ENCODE measurements around the gene ZMAT5.
"Not testable (repeated sequence)": the region's sequence is repeated elsewhere in the genome, so short reads cannot be mapped to it uniquely, and the experiment has no call there.

ZMAT5 gene

GRCh38 chr22:29784451-29785361 lies 17.9 kb upstream of the ZMAT5 start:
- FAIRE-seq, result no peak

DNA sequence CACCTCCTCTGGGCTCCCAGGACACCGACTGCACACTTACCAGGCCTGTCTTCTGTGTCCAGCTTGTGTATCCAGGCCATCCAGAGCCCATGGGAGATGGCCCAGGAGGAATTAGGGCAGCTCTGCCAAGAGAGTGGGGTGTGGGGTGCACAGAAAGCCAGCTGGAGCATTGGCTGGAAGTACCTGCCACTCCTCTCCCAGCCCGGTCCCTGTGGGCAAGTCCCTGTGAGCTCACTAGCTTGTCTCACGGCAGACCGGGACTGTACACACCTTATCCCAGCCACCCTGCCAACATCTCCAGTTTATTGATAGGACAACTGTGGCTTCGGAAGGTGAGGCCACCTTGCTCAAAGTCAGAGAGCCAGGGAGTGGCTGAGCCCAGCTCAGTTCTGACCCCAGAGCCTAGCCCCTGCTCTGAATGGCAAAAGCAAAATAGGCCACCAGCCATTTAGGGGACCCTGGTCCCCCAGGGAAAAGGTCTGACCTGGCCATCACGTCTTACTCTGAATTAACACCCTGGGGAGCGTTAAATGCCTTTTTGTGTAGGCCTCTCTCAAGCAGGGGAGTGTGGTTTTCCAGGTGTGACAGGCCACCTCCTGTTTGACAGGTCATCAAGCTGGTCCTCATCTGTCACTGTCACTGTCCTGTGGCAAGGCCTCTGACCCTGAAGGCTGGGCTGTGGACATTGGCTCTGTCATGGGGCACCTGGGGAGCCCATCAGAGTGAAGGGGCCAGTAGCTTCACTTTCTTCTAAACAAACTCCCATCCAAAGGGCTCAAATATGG lies 15.4 kb upstream of the ZMAT5 start:
- FAIRE-seq, result no peak

GRCh38 chr22:29780748-29781676 lies 14.2 kb upstream of the ZMAT5 start:
- FAIRE-seq, result peak; percentile 88

DNA sequence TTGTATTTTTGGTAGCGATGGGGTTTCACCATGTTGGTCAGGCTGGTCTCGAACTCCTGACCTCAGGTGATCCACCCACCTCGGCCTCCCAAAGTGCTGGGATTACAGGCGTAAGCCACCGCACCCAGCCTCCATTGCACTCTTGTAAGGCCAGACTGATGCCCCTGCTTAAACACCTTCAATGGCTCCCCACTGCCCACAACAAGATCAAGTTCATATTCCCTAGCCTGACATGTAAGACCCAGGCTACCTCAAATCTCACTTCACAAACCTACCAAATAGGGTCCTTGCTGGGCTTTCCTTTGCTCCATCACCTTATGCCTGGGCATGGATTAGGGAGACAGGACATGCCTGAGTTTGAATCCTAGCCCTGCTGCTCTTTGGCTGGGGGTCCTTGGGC lies 13.4 kb upstream of the ZMAT5 start:
- no peak for FAIRE-seq

- FAIRE-seq, result no peak
These were observed 6.4 kb upstream of the ZMAT5 start for GRCh38 chr22:29773233-29773632.

DNA sequence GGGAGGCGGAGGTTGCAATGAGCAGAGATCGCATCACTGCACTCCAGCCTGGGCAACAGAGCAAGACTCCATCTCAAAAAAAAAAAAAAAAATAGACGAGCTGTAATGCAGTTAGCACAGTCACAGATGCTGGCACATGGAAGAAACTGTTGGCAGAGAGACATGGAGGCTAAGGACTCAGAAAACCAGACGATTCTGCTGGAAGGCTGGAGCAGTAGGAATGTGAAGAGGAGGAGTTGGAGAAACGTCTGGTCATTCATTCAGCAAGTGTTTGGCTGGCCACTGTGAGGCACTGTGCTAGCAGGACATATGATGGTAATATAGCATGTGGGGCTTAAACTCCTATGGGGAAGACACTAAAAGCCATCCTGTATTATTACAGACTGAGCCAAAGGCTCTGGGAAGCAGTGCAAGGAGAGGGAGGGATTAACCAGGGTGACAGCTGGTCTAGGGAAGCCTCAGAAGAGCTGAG lies 5.4 kb upstream of the ZMAT5 start:
- FAIRE-seq, result peak; percentile 87

DNA sequence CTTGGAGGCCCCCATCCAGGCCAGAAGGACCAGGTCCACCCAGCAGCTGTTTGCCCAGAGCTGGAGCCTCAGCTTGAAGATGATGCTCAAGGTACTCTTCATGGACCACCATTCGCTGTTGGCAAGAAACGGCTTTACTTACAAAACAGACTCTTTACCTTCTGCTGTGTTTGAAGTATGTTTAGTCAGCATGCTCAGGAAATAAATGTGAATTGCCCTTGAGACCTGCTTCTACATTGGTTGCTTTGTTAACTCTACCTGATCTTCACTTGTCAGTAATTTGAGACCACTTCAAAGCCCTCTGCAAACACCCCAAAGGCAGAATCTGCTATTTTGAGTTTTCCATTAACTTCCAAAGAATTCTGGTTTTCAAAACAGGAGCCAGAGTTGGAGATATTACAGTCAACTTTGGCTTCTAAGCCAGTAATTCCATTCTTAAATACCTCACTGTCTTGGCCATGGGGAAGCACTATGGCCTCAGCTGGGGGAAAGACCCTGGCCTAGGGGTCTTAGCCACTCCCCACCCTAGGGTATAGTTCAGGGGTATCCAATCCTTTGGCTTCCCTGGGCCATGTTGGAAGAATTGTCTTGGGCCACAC lies 3.0 kb upstream of the ZMAT5 start:
- no peak for FAIRE-seq

DNA sequence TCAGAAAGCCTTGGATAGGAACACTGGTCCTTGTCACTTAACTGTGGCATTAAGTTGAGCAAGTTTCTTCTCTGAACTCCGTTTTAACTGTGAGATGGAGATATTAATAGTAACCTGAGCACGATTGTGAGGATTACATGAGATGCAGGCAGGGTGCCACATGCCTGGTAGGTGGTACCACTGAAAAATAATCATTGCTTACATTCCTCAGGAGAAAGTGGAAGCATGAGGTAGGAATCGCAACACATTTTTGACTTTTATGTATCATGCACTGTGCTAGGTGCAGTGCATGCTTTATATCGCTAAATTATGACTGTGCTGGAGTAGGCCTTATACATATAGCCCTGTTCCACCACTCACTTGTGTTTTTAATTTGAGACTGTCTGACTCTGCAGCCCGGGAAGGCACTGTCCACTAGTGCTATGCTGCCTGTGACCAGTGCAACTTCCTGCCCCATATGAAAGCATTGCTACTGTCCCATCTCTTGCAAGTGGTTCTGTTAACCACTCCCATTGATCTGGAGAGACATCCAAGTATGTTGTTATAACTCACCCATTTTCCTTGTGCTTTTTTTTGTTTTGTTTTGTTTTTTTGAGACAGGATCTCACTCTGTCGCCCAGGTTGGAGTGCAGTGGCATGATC lies 1.4 kb upstream of the ZMAT5 start:
- no peak for FAIRE-seq

- FAIRE-seq, result no peak
These were observed 604 bp upstream of the ZMAT5 start, which contains the start of gene UQCR10 for GRCh38 chr22:29767171-29768051. Gene UQCR10 (plus strand): TSS chr22:29767369. CDS start chr22:29767399, 30 bp downstream.

- no peak for FAIRE-seq
These were observed 739 bp downstream of the ZMAT5 start for GRCh38 chr22:29765905-29766631.

- FAIRE-seq, result no peak
These were observed 4.5 kb downstream of the ZMAT5 start for GRCh38 chr22:29762263-29762662.

GRCh38 chr22:29758959-29759358 lies 7.8 kb downstream of the ZMAT5 start:
- no peak for FAIRE-seq

DNA sequence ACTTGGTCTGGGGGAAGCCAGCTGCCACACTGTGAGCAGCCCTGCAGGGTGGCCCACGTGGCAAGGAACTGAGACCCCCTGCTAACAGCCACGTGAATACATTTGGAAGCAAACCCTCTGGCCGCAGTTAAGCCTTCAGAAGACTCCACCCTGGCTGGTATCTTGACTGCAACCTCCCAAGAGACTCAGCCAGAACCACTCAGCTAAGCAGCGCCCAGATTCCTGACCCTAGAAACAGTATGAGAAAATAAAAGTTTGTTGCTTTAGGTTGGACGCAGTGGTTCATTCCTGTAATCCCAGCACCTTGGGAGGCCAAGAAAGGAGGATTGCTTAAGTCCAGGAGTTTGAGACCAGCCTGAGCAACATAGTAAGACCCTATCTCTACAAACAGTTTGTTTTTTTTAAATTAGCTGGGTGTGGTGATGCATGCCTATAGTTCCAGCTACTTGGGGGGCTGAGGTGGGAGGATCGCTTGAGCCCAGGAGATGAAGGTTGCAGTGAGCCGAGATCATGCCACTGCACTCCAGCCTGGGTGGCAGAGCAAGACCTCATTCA lies 8.7 kb downstream of the ZMAT5 start:
- no peak for FAIRE-seq

GRCh38 chr22:29757096-29757495 lies 9.7 kb downstream of the ZMAT5 start:
- FAIRE-seq, result no peak

GRCh38 chr22:29756341-29756740 lies 10.5 kb downstream of the ZMAT5 start:
- FAIRE-seq, result no peak

DNA sequence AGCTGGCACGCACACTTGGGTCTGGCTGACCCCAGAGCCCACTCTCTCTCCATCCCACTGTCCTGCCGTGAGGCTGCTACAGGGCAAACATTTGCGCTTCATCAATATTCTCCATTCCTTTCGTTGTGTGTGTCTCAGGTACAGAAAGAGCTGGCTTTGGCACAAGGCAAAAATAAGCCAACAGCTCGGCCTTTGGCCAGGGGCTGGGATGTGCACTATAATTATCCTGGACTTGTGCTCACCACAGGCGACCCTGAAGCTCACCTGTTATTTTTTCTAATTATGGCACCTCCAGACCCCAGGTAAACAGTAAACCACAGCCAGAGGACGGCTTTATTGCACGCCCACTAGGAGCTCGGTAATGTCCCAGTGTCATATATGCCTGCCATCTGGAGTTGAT lies 10.9 kb downstream of the ZMAT5 start:
- FAIRE-seq, result no peak

DNA sequence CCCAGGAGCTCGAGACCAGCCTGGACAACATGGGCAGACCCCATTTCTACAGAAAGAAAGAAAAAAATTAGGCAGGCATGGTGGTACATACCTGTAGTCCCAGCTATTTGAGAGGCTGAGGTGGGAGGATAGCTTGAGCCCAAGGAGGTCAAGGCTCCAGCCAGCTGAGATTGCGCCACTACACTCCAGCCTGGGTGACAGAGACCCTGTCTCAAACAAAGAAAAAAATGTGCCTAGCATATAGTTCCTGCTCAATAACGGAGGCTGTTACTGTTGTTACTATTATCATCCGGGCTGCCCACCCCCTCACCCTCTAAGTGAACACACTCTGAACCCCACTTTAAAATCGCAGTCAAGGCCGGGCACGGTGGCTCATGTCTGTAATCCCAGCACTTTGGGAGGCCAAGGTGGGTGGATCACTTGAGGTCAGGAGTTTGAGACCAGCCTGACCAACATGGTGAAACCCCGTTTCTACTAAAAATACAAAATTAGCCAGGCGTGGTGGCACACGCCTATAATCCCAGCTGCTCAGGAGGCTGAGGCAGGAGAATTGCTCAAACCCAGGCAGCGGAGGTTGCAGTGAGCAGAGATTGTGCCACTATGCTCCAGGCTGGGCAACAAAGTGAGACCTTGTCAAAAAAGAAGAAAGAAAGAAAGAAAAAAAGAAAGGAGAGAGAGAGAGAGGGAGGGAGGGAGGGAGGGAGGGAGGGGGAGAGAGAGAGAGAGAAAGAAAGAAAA lies 12.0 kb downstream of the ZMAT5 start:
- not testable (repeated sequence) for FAIRE-seq

GRCh38 chr22:29753808-29754657 lies 12.8 kb downstream of the ZMAT5 start:
- no peak for FAIRE-seq
